Measurements from ENCODE around the gene MACF1.
"Not testable (repeated sequence)": the region's sequence is repeated elsewhere in the genome, so short reads cannot be mapped to it uniquely, and the experiment has no call there.

Gene MACF1

DNA sequence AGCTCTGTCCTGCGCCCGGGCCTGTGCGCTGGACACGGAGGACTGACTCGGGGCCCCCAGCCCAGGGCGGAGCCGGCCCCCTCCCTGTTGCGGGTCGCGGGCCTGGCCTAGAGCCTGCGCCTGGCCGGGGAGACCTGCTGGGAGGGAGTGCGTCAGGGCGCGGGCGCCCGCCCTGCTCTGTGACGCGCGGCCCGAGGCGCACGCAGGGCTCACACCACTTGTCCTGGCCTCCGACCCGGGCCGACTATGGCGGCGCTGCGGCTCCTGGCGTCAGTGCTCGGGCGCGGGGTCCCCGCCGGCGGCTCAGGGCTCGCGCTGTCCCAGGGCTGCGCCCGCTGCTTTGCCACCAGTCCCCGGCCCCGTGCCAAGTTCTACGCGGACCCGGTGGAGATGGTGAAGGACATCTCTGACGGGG is 310.2 kb downstream of the MACF1 start:
- DNase-seq (ENCODE audit: low read depth), result not testable (repeated sequence)

GRCh38 chr1:39515131-39516086 is 310.9 kb downstream of the MACF1 start:
- not testable (repeated sequence) for DNase-seq (ENCODE audit: low read depth)

GRCh38 chr1:39516841-39517240 is 312.3 kb downstream of the MACF1 start:
- DNase-seq (ENCODE audit: low read depth), result not testable (repeated sequence)

DNA sequence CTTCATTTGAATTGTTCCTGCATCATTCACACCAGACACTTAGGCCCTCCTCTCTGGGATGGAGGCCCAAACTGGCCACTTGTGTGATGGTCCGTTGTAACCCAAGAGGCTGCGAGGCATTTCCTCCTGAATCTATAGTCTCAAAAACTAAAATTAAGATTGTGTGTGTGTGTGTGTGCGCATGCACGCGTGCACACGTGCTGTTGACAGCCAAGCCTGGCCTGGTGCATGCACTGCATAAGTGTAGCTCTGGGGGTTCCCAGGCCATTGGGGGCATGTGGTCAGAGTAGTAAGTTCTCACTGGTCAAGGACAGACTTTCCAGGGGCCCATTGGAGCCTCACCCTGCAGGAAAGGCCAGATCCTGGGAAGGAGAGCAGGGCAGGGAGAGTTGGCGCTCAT is 313.4 kb downstream of the MACF1 start:
- DNase-seq (ENCODE audit: low read depth), result not testable (repeated sequence)

GRCh38 chr1:39519376-39519775 is 314.9 kb downstream of the MACF1 start:
- DNase-seq (ENCODE audit: low read depth), result not testable (repeated sequence)

DNA sequence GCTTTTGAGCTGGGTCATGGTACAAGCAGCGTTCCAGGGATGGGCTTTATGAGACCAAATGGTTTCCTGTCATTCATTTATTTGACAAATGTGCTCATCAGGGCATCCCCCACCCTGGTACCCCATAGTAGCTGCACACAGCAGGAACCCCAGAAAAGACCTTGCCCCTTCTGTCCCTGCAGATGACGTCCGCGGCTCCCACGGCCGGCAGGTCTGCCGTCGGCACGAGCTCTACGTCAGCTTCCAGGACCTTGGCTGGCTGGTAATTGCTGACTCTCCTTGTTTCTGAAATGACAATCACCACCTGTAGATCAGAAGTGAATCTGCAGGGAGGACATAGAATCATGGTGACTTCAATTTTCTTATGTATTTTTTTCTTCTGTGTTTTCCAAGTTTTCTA is 317.7 kb downstream of the MACF1 start:
- DNase-seq (ENCODE audit: low read depth), result not testable (repeated sequence)

DNA sequence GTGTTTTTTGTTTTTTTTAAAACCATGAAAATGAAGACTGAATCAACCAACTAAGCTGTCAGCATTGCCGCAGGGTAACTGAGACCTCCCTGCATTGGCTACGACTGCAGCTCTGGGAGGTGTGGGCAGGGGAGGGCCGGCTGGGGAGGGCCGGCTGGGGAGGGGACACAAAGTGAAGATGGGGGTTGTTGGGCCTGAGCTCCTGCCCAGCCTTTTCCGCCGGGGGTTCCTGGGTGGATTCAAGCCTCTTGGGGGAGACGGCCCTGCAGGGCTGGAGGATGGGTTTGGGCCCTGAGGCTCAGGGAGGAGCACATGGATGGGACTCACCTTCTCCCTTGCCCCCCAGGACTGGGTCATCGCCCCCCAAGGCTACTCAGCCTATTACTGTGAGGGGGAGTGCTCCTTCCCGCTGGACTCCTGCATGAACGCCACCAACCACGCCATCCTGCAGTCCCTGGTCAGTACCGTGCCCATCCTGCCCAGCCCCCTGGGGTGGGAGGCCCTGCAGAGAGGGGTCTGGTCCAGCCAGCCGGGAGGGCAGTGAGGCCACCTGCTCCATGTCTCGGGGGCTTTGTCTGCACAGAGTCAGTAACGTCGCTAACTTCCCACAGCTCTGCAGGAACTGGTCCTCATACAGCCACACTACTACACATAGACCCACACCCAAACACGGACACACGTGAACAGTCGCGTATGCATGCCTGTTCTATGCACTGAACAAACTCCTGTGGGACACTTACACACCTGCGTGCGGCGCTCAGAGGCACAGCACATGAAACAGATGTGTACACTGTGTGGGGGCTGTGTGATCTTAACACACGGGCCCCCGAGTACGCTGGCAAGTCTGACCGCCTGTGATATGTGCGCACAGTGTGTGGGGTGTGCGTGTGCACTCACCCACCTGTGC is 318.4 kb downstream of the MACF1 start:
- no peak for DNase-seq (ENCODE audit: low read depth)

GRCh38 chr1:39524171-39524570 is 319.7 kb downstream of the MACF1 start:
- no peak for DNase-seq (ENCODE audit: low read depth)

DNA sequence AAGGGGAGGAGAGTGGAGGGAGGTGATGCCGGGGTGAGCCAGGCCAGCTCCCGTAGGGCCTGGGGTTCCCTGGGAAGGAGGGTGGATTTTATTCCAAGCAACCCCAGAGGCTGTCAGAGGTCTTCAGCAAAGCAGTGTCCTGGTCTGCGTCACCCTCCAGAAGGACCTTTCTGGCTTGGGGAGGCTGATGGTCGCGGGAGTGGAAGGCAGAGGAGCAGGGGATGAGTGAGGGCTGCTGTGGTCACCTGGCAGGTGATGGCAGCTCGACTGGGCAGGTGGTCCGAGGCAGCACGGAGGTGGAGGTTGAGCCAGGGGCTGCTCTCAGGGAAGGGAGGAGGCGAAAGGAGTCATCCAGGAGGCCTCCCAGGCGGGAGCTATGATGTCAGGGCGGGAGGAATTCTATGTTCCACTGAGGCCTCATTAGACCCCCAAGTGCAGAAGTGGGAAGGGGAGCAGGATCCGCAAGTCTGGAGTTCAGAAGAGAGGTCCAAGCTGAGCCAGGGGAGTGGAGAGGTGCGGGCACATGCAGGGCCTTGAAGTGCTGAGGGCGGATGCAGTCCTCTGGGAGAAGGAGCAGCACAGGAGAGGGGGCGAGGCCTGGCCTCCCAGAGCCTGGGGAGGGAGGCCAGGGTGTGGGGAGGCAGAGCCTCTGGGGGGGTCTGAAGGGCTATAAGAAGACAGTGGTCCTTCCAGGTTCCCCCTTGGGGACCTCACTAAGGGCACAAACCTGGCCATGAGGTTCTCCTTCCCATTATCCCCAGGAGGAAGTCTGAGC is 320.3 kb downstream of the MACF1 start:
- DNase-seq (ENCODE audit: low read depth), result no peak

GRCh38 chr1:39525366-39526165 is 321.1 kb downstream of the MACF1 start:
- DNase-seq (ENCODE audit: low read depth), result peak; percentile 32

GRCh38 chr1:39526466-39527189 is 322.1 kb downstream of the MACF1 start:
- no peak for DNase-seq (ENCODE audit: low read depth)

DNA sequence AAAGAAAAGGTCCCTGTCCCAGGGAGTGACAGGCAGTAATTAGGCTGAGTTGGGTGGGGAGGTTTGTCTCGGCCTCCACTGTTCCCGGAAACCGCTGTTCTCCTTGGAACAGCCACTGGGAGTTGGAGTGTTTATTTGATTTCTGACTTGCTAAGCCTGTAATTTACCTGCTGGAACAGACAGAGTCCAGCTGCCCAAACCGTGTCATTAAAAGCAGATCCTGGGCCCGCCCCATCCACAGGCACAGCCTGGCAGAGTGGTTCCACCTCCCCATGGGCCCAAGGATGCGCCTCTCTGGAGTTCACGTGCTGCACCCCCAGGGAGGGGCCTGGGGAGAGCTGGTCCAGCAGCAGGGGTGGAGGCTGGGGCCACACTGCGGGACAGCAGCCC is 322.7 kb downstream of the MACF1 start:
- not testable (repeated sequence) for DNase-seq (ENCODE audit: low read depth)

- DNase-seq (ENCODE audit: low read depth), result no peak
These were observed 323.6 kb downstream of the MACF1 start for GRCh38 chr1:39528082-39528481.

GRCh38 chr1:39529901-39530535 is 325.5 kb downstream of the MACF1 start:
- DNase-seq (ENCODE audit: low read depth), result no peak

- no peak for DNase-seq (ENCODE audit: low read depth)
These were observed 327.0 kb downstream of the MACF1 start for GRCh38 chr1:39531526-39531925.

DNA sequence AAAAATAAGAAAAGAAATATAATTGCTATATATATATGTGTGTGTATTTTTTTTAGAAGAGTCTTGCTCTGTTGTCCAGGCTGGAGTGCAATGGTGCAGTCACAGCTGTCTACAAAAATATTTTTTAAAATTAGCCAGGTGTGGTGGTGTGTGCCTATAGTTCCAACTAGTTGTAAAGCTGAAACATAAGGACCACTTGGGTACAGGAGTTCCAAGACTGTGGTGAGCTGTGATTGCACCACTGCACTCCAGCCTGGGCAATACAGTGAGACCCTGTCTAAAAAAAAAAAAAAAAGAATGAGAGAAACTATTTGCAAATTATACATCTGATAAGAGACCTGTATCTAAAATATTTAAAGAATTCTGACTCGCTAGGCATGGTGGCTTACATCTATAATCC is 328.9 kb downstream of the MACF1 start:
- DNase-seq (ENCODE audit: low read depth), result no peak
